CD8-positive, alpha-beta memory T cell (primary cell): Measurements from ENCODE around the gene UPK3A. TPM values are rescaled to one million over a fixed set of nuclear protein-coding genes. Genes with fewer than 3 reads are reported as not detected.

Source experiments
- CTCF ChIA-PET: fragments of 350-600 bp; sonication (Branson Sonifier 250); formaldehyde crosslinking; loops from one replicate; lab custom pipeline; 2021; ENCODE audit warnings: antibody characterized with exemption; lab: Charles Lee
- POLR2A ChIA-PET: fragments of 350-600 bp; sonication (Branson Sonifier 250); formaldehyde crosslinking; loops from one replicate; lab custom pipeline; 2021; ENCODE audit warnings: antibody characterized with exemption; lab: Charles Lee
- DNase-seq, 5 donors: peaks; one replicate each; pipeline versions ENCODE4 v3.0.0 to v3.0.0-alpha.2; 2020 to 2022; ENCODE audit warnings: mixed read lengths in 1 of 5
- H3K27ac ChIP-seq: one replicate; pipeline ENCODE4 v1.7.0; 2013; ENCODE audit warnings: low read depth, mild to moderate bottlenecking, low read length, moderate library complexity
- H3K27me3 ChIP-seq: 2 replicates; pipeline ENCODE4 v1.7.0; 2013; ENCODE audit warnings: low read length, mild to moderate bottlenecking; ENCODE audit not compliant: insufficient read depth, poor library complexity, severe bottlenecking
- H3K36me3 ChIP-seq: 2 replicates; pipeline ENCODE4 v1.7.0; 2013; ENCODE audit warnings: mild to moderate bottlenecking, low read length, moderate library complexity; ENCODE audit not compliant: insufficient read depth
- H3K4me1 ChIP-seq: 2 replicates; pipeline ENCODE4 v1.7.0; 2013; ENCODE audit warnings: mild to moderate bottlenecking, low read length, moderate library complexity; ENCODE audit not compliant: insufficient read depth
- H3K4me3 ChIP-seq: 2 replicates; pipeline ENCODE4 v1.7.0; 2013; ENCODE audit warnings: mild to moderate bottlenecking, low read length
- H3K9me3 ChIP-seq: 2 replicates; pipeline ENCODE4 v1.7.0; 2013; ENCODE audit warnings: mild to moderate bottlenecking, low read length
- H3K27ac Mint-ChIP-seq, 8 donors: one replicate each; pipeline ENCODE4 v1.8.0; 2020 to 2021; ENCODE audit warnings: mixed read lengths in 8 of 8, mild to moderate bottlenecking in 6 of 8, inconsistent platforms in 3 of 8, moderate library complexity in 3 of 8
- H3K27me3 Mint-ChIP-seq, 2 donors: one replicate each; pipeline ENCODE4 v1.8.0; 2020 to 2021; ENCODE audit warnings: mixed read lengths in 2 of 2, mild to moderate bottlenecking in 1 of 2, moderate library complexity in 1 of 2
- H3K36me3 Mint-ChIP-seq, 3 donors: one replicate each; pipeline ENCODE4 v1.8.0; 2020 to 2021; ENCODE audit warnings: mixed read lengths in 3 of 3, inconsistent platforms in 1 of 3, mild to moderate bottlenecking in 1 of 3
- H3K4me1 Mint-ChIP-seq, 3 donors: one replicate each; pipeline ENCODE4 v1.8.0; 2020 to 2021; ENCODE audit warnings: mixed read lengths in 3 of 3, inconsistent platforms in 1 of 3, mild to moderate bottlenecking in 1 of 3
- H3K4me3 Mint-ChIP-seq, 7 donors: one replicate each; pipeline ENCODE4 v1.8.0; 2020 to 2021; ENCODE audit warnings: mixed read lengths in 7 of 7, mild to moderate bottlenecking in 6 of 7, moderate library complexity in 4 of 7, inconsistent platforms in 2 of 7
- H3K9me3 Mint-ChIP-seq, 5 donors: one replicate each; pipeline ENCODE4 v1.8.0; 2020 to 2022; ENCODE audit warnings: mixed read lengths in 5 of 5, mild to moderate bottlenecking in 3 of 5, moderate library complexity in 2 of 5, inconsistent platforms in 1 of 5
- polyA plus RNA-seq: library from polyadenylated mRNA; unstranded; fragments of 300-500 nt; fragmentation: Illumina TruSeq; gene quantifications from one replicate; pipeline ENCODE4 v1.2.3, GENCODE V29; 2021
- total RNA-seq, 2 experiments: library from RNA; stranded (reverse); gene quantifications; one replicate each; pipeline ENCODE4 v1.2.3, GENCODE V29; 2021

Gene UPK3A
- total and polyA plus RNA-seq, 3 experiments from 2014 or later: not detected

GRCh38 chr22:45334068-45334467, 49.3 kb downstream of the UPK3A start:
- H3K27ac ChIP-seq: no peak overlapping the region
- H3K4me1 ChIP-seq: no peaks in the 10 kb centered on the region
- Mint-ChIP-seq H3K9me3 (no peaks in the 10 kb centered on the region), H3K27ac (peak overlapping the region in 6 of 8 donors; percentile 14 to 77 (median 52)), H3K27me3 (no peaks in the 10 kb centered on the region), H3K4me1 (peaks cover 9 to 22% (median 12%) of the 10 kb centered on the region in 3 donors), H3K4me3 (peak overlapping the region in 2 of 7 donors; percentile 15 to 29), H3K36me3 (peaks cover 9 to 94% (median 44%) of the 10 kb centered on the region in 3 donors)
- H3K27me3 ChIP-seq: no peaks in the 10 kb centered on the region
- ChIA-PET CTCF (no interaction called here), POLR2A (no interaction called here)
- H3K9me3 ChIP-seq: no peaks in the 10 kb centered on the region
- peaks cover 18% of the 10 kb centered on the region for H3K36me3 ChIP-seq
- no peak overlapping the region for H3K4me3 ChIP-seq
- DNase-seq: no peak

- no peaks in the 10 kb centered on the region for H3K9me3 ChIP-seq
- H3K9me3 Mint-ChIP-seq: no peaks in the 10 kb centered on the region
- H3K4me1 ChIP-seq: no peaks in the 10 kb centered on the region
- peaks cover 9 to 92% (median 41%) of the 10 kb centered on the region in 3 donors for H3K36me3 Mint-ChIP-seq
- no peaks in the 10 kb centered on the region for H3K27me3 ChIP-seq
- peaks cover 9 to 22% (median 12%) of the 10 kb centered on the region in 3 donors for H3K4me1 Mint-ChIP-seq
- no peaks in the 10 kb centered on the region for H3K27me3 Mint-ChIP-seq
- CTCF ChIA-PET: no interaction called here
- POLR2A ChIA-PET: no interaction called here
- H3K36me3 ChIP-seq: peaks cover 18% of the 10 kb centered on the region
- H3K27ac ChIP-seq: no peak overlapping the region
- no peak for DNase-seq
- no peak overlapping the region for H3K4me3 ChIP-seq
- peak overlapping the region in 1 of 7 donors; percentile 40 for H3K4me3 Mint-ChIP-seq
- H3K27ac Mint-ChIP-seq: peak overlapping the region in 5 of 8 donors; percentile 7 to 77 (median 32)
These were observed 49.8 kb downstream of the UPK3A start for GRCh38 chr22:45334528-45334927.

DNA sequence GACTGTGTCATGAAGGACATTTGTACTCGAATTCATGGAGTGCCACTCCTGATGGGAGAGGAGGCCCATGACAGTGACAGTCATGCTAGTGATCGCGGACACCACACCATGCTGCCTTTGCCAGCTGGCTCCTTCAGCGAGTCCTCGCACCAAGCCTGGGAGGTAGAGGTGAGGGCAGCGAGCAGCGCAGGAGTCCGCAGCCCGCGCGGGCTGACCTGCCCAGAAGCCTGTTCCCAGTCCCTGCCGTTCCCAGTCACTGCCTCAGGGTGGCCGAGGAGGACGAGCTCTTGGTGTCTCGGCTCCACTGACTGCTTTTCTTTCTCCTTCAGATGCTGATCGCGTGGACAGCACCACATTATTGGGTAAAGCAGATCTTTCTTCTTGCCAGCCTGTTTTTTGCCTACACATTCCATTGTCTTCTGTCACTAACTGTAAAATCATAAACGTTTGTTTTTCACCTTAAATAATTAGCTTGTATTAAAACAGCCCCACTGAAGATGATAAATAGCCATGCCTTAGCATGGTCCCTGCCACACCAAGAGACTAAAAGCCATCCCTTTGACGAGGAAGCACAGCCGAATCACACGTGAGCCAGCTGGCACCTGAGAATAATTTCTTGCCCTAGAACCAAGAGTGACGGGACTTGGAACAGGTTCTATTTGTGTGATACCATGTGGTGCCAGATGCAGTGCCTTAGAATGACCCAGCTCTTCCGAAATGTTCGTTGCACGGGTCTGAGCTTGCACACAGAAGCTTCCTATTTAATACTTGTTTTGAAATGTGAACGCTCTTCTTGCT, 50.5 kb downstream of the UPK3A start:
- ChIA-PET POLR2A (no interaction called here), CTCF (no interaction called here)
- Histone ChIP-seq H3K4me1 (no peaks in the 10 kb centered on the region), H3K27ac (no peak overlapping the region), H3K9me3 (no peaks in the 10 kb centered on the region), H3K27me3 (no peaks in the 10 kb centered on the region), H3K36me3 (peaks cover 24% of the 10 kb centered on the region), H3K4me3 (no peak overlapping the region)
- Mint-ChIP-seq H3K36me3 (peaks cover 13 to 92% (median 43%) of the 10 kb centered on the region in 3 donors), H3K9me3 (no peaks in the 10 kb centered on the region), H3K4me1 (peaks cover 9 to 22% (median 12%) of the 10 kb centered on the region in 3 donors), H3K27me3 (no peaks in the 10 kb centered on the region), H3K27ac (peak overlapping the region in 1 of 8 donors; percentile 7), H3K4me3 (peak overlapping the region in 1 of 7 donors; percentile 40)
- DNase-seq: no peak

- CTCF ChIA-PET: no interaction called here
- peaks cover 7% of the 10 kb centered on the region for H3K4me1 ChIP-seq
- Mint-ChIP-seq H3K4me1 (peaks cover 10 to 22% (median 12%) of the 10 kb centered on the region in 3 donors), H3K27ac (peak overlapping the region in 2 of 8 donors; percentile 47 to 74), H3K27me3 (no peaks in the 10 kb centered on the region), H3K4me3 (no peak overlapping the region), H3K36me3 (peaks cover 16 to 91% (median 43%) of the 10 kb centered on the region in 3 donors), H3K9me3 (no peaks in the 10 kb centered on the region)
- peaks cover 28% of the 10 kb centered on the region for H3K36me3 ChIP-seq
- no peak overlapping the region for H3K4me3 ChIP-seq
- DNase-seq: no peak
- POLR2A ChIA-PET: no interaction called here
- no peaks in the 10 kb centered on the region for H3K9me3 ChIP-seq
- H3K27ac ChIP-seq: no peak overlapping the region
- H3K27me3 ChIP-seq: no peaks in the 10 kb centered on the region
These were observed 51.2 kb downstream of the UPK3A start for GRCh38 chr22:45335854-45336522.

- POLR2A ChIA-PET: no interaction called here
- H3K27ac ChIP-seq: no peak overlapping the region
- no peaks in the 10 kb centered on the region for H3K27me3 Mint-ChIP-seq
- H3K9me3 Mint-ChIP-seq: no peaks in the 10 kb centered on the region
- peaks cover 14% of the 10 kb centered on the region for H3K4me1 ChIP-seq
- peak in 1 of 5 donors; percentile 83 for DNase-seq
- peak overlapping the region in 2 of 8 donors; percentile 44 to 54 for H3K27ac Mint-ChIP-seq
- no peak overlapping the region for H3K4me3 Mint-ChIP-seq
- H3K9me3 ChIP-seq: no peaks in the 10 kb centered on the region
- peaks cover 17 to 30% (median 21%) of the 10 kb centered on the region in 3 donors for H3K4me1 Mint-ChIP-seq
- no peaks in the 10 kb centered on the region for H3K27me3 ChIP-seq
- CTCF ChIA-PET: no interaction called here
- H3K36me3 ChIP-seq: peaks cover 28% of the 10 kb centered on the region
- peaks cover 16 to 91% (median 43%) of the 10 kb centered on the region in 3 donors for H3K36me3 Mint-ChIP-seq
- H3K4me3 ChIP-seq: no peak overlapping the region
These were observed 52.3 kb downstream of the UPK3A start for GRCh38 chr22:45336971-45337431.

GRCh38 chr22:45337536-45337935, 52.8 kb downstream of the UPK3A start:
- Histone ChIP-seq H3K4me3 (no peak overlapping the region), H3K9me3 (no peaks in the 10 kb centered on the region), H3K27me3 (no peaks in the 10 kb centered on the region), H3K27ac (no peak overlapping the region), H3K4me1 (peaks cover 18% of the 10 kb centered on the region), H3K36me3 (peaks cover 28% of the 10 kb centered on the region)
- CTCF ChIA-PET: no interaction called here
- POLR2A ChIA-PET: no interaction called here
- Mint-ChIP-seq H3K4me1 (peaks cover 17 to 26% (median 21%) of the 10 kb centered on the region in 3 donors), H3K27me3 (no peaks in the 10 kb centered on the region), H3K4me3 (no peak overlapping the region), H3K36me3 (peaks cover 16 to 89% (median 40%) of the 10 kb centered on the region in 3 donors), H3K9me3 (no peaks in the 10 kb centered on the region), H3K27ac (peak overlapping the region in 2 of 8 donors; percentile 51 to 78)
- no peak for DNase-seq

DNA sequence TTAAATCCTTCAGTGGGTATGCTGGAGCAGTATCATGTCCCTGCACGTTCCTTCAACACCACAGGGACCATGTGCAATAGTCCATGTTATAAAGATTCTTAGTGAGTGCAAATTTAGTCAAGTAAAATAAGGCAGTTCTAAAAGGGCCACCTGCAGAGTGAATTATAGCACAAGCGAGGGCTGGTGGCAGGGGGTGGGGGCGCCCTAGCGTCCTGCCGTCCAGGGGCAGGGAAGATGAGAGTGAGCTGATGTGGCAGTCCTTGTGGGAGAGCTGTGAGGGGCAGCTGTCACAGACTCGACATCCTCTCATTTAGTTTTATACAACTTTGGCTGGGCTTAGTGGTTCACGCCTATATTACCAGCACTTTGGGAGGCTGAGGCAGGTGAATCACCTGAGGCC, 54.0 kb downstream of the UPK3A start:
- POLR2A ChIA-PET: no interaction called here
- Histone ChIP-seq H3K27ac (no peak overlapping the region), H3K36me3 (peaks cover 28% of the 10 kb centered on the region), H3K9me3 (no peaks in the 10 kb centered on the region), H3K4me3 (no peak overlapping the region), H3K27me3 (no peaks in the 10 kb centered on the region), H3K4me1 (peaks cover 18% of the 10 kb centered on the region)
- no peak for DNase-seq
- CTCF ChIA-PET: no interaction called here
- Mint-ChIP-seq H3K4me1 (peaks cover 15 to 23% (median 18%) of the 10 kb centered on the region in 3 donors), H3K4me3 (no peak overlapping the region), H3K36me3 (peaks cover 16 to 89% (median 40%) of the 10 kb centered on the region in 3 donors), H3K27me3 (no peaks in the 10 kb centered on the region), H3K27ac (no peak overlapping the region), H3K9me3 (no peaks in the 10 kb centered on the region)

DNA sequence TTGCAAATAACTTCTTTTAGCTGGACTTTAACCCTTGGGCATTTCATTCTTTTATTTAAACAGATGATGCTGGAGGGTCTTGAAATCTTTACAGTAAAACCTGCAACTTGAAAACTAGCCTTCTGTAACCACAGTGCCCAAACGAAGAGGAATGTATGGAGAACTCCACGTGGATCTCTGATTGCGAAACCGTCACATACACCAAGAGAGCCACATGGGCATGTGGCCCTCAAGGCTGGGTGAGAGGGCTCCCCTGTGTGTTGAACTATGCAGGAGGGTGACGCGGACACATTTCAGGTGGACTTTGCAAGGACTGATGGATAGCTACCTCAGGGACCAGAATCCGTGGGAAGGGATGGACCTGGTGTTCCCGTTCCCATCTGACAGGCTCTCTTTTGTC, 55.6 kb downstream of the UPK3A start:
- Mint-ChIP-seq H3K27ac (peak overlapping the region in 3 of 8 donors; percentile 29 to 58 (median 43)), H3K4me1 (peaks cover 8 to 9% (median 9%) of the 10 kb centered on the region in 3 donors), H3K9me3 (no peaks in the 10 kb centered on the region), H3K27me3 (no peaks in the 10 kb centered on the region), H3K4me3 (no peak overlapping the region), H3K36me3 (peaks cover 9 to 87% (median 38%) of the 10 kb centered on the region in 3 donors)
- ChIA-PET CTCF (no interaction called here), POLR2A (interaction anchor here (0.6 kb wide), 1 partner anchor 15 kb away, joined by 3 read pairs; no protein-coding TSS in a partner anchor)
- DNase-seq: no peak
- no peak overlapping the region for H3K4me3 ChIP-seq
- H3K27me3 ChIP-seq: no peaks in the 10 kb centered on the region
- H3K4me1 ChIP-seq: peaks cover 18% of the 10 kb centered on the region
- H3K9me3 ChIP-seq: no peaks in the 10 kb centered on the region
- no peak overlapping the region for H3K27ac ChIP-seq
- peaks cover 23% of the 10 kb centered on the region for H3K36me3 ChIP-seq
